Type B pancreatic cell (in vitro differentiated cells): ENCODE data around the gene SLC39A2. TPM values are rescaled to one million over a fixed set of nuclear protein-coding genes. Genes with fewer than 3 reads are reported as not detected.

Experiments
- DNase-seq: peaks from one replicate; pipeline ENCODE4 v3.0.0; 2021; ENCODE audit warnings: mixed read lengths; ENCODE audit not compliant: unreplicated experiment; ENCODE audit errors: extremely low spot score
- H3K27ac Mint-ChIP-seq: 2 replicates; pipeline ENCODE4 v1.8.0; 2021; ENCODE audit warnings: mild to moderate bottlenecking, mixed read lengths
- H3K27me3 Mint-ChIP-seq: 2 replicates; pipeline ENCODE4 v1.8.0; 2021; ENCODE audit warnings: mixed read lengths
- H3K36me3 Mint-ChIP-seq: 2 replicates; pipeline ENCODE4 v1.8.0; 2021; ENCODE audit warnings: mixed read lengths
- H3K4me1 Mint-ChIP-seq: one replicate; pipeline ENCODE4 v1.8.0; 2021; ENCODE audit warnings: mixed read lengths; ENCODE audit not compliant: unreplicated experiment
- H3K4me3 Mint-ChIP-seq: 2 replicates; pipeline ENCODE4 v1.8.0; 2021; ENCODE audit warnings: mild to moderate bottlenecking, mixed read lengths
- H3K9me3 Mint-ChIP-seq: 2 replicates; pipeline ENCODE4 v1.8.0; 2021; ENCODE audit warnings: mixed read lengths
- CTCF ChIP-seq: fragments of 200-600 bp; sonication (generic); conservative IDR thresholded peaks from 2 replicates; pipeline ENCODE4 v1.5.0; 2021; ENCODE audit warnings: antibody characterized with exemption, mild to moderate bottlenecking
- total RNA-seq: library from RNA; stranded (reverse); gene quantifications from 2 replicates; pipeline ENCODE4 v1.2.1, GENCODE V29; 2021; ENCODE audit warnings: low replicate concordance

Gene SLC39A2
- total RNA-seq, 1 donor from 2014 or later = 4.5 TPM

- no peaks in the 10 kb centered on the region for H3K9me3 Mint-ChIP-seq
- H3K27me3 Mint-ChIP-seq = peaks cover 6% of the 10 kb centered on the region
- H3K4me1 Mint-ChIP-seq = peaks cover 13% of the 10 kb centered on the region
- peak; percentile 95 for TF ChIP-seq CTCF
- H3K4me3 Mint-ChIP-seq = no peak overlapping the region
- H3K36me3 Mint-ChIP-seq = no peaks in the 10 kb centered on the region
- peak overlapping the region; percentile 47 for H3K27ac Mint-ChIP-seq
- peak; percentile 87 for DNase-seq
Measured at GRCh38 chr14:21014761-21015190, 15.7 kb downstream of the SLC39A2 start.

- Mint-ChIP-seq H3K27ac (no peak overlapping the region), H3K36me3 (no peaks in the 10 kb centered on the region), H3K4me3 (no peak overlapping the region), H3K9me3 (no peaks in the 10 kb centered on the region), H3K4me1 (peaks cover 13% of the 10 kb centered on the region), H3K27me3 (peaks cover 6% of the 10 kb centered on the region)
- DNase-seq = no peak
- no peak for TF ChIP-seq CTCF
Measured at GRCh38 chr14:21015312-21015711, 16.2 kb downstream of the SLC39A2 start.

GRCh38 chr14:21016413-21017190 lies 17.5 kb downstream of the SLC39A2 start:
- no peak overlapping the region for H3K27ac Mint-ChIP-seq
- H3K4me1 Mint-ChIP-seq = peaks cover 17% of the 10 kb centered on the region
- H3K9me3 Mint-ChIP-seq = no peaks in the 10 kb centered on the region
- H3K4me3 Mint-ChIP-seq = no peak overlapping the region
- no peak for DNase-seq
- TF ChIP-seq CTCF = no peak
- H3K27me3 Mint-ChIP-seq = peaks cover 6% of the 10 kb centered on the region
- H3K36me3 Mint-ChIP-seq = peaks cover 3% of the 10 kb centered on the region

GRCh38 chr14:21017528-21018245 lies 18.6 kb downstream of the SLC39A2 start:
- peaks cover 8% of the 10 kb centered on the region for H3K36me3 Mint-ChIP-seq
- no peak overlapping the region for H3K4me3 Mint-ChIP-seq
- no peaks in the 10 kb centered on the region for H3K9me3 Mint-ChIP-seq
- DNase-seq = no peak
- H3K27me3 Mint-ChIP-seq = peaks cover 7% of the 10 kb centered on the region
- no peak for TF ChIP-seq CTCF
- no peak overlapping the region for H3K27ac Mint-ChIP-seq
- peaks cover 21% of the 10 kb centered on the region for H3K4me1 Mint-ChIP-seq

GRCh38 chr14:21018286-21018685 lies 19.2 kb downstream of the SLC39A2 start:
- Mint-ChIP-seq H3K4me1 (peaks cover 21% of the 10 kb centered on the region), H3K9me3 (no peaks in the 10 kb centered on the region), H3K27me3 (peaks cover 5% of the 10 kb centered on the region), H3K4me3 (no peak overlapping the region), H3K36me3 (peaks cover 8% of the 10 kb centered on the region), H3K27ac (no peak overlapping the region)
- no peak for TF ChIP-seq CTCF
- no peak for DNase-seq
